ENCODE data around the gene SND1. TPM values are rescaled to one million over a fixed set of nuclear protein-coding genes. Genes with fewer than 3 reads are reported as not detected.

SND1 gene
- total RNA-seq, 1 experiment from 2014 or later, result 172 TPM

- Histone ChIP-seq H3K4me3 (no peak overlapping the region), H3K4me1 (replicated peaks) (no peaks in the 10 kb centered on the region; the same call in 1 of the 2 replicates), H3K36me3 (peaks cover 14% of the 10 kb centered on the region), H3K27ac (no peak overlapping the region), H3K27me3 (replicated peaks) (no peaks in the 10 kb centered on the region), H3K9me3 (replicated peaks) (no peaks in the 10 kb centered on the region)
- no peak for DNase-seq (ENCODE audit: low read depth in 1 of 2, low spot score in 2 of 2)
These were observed 422.3 kb downstream of the SND1 start for GRCh38 chr7:128074336-128074735.

- no peaks in the 10 kb centered on the region for H3K9me3 ChIP-seq (replicated peaks)
- H3K36me3 ChIP-seq, result peaks cover 17% of the 10 kb centered on the region
- no peak for DNase-seq (ENCODE audit: low read depth in 1 of 2, low spot score in 2 of 2)
- no peaks in the 10 kb centered on the region for H3K27me3 ChIP-seq (replicated peaks)
- H3K4me3 ChIP-seq, result no peak overlapping the region
- H3K27ac ChIP-seq, result no peak overlapping the region
- H3K4me1 ChIP-seq (replicated peaks), result no peaks in the 10 kb centered on the region; the same call in 1 of the 2 replicates
These were observed 422.7 kb downstream of the SND1 start for GRCh38 chr7:128074736-128075135.

- Histone ChIP-seq H3K4me3 (no peak overlapping the region), H3K27ac (no peak overlapping the region), H3K9me3 (replicated peaks) (no peaks in the 10 kb centered on the region), H3K4me1 (replicated peaks) (no peaks in the 10 kb centered on the region; the same call in 1 of the 2 replicates), H3K36me3 (peaks cover 19% of the 10 kb centered on the region), H3K27me3 (replicated peaks) (no peaks in the 10 kb centered on the region)
- no peak for DNase-seq (ENCODE audit: low read depth in 1 of 2, low spot score in 2 of 2)
These were observed 423.5 kb downstream of the SND1 start for GRCh38 chr7:128075242-128076095.

GRCh38 chr7:128076196-128076795 is 424.3 kb downstream of the SND1 start:
- Histone ChIP-seq H3K9me3 (replicated peaks) (no peaks in the 10 kb centered on the region), H3K27me3 (replicated peaks) (no peaks in the 10 kb centered on the region), H3K4me3 (no peak overlapping the region), H3K4me1 (replicated peaks) (no peaks in the 10 kb centered on the region; the same call in 1 of the 2 replicates), H3K27ac (no peak overlapping the region), H3K36me3 (peaks cover 22% of the 10 kb centered on the region)
- DNase-seq (ENCODE audit: low read depth in 1 of 2, low spot score in 2 of 2), result no peak

GRCh38 chr7:128076796-128077271 is 424.8 kb downstream of the SND1 start:
- Histone ChIP-seq H3K4me3 (no peak overlapping the region), H3K4me1 (replicated peaks) (no peaks in the 10 kb centered on the region; the same call in 1 of the 2 replicates), H3K27ac (no peak overlapping the region), H3K27me3 (replicated peaks) (no peaks in the 10 kb centered on the region), H3K9me3 (replicated peaks) (no peaks in the 10 kb centered on the region), H3K36me3 (peaks cover 27% of the 10 kb centered on the region)
- no peak for DNase-seq (ENCODE audit: low read depth in 1 of 2, low spot score in 2 of 2)

GRCh38 chr7:128078309-128078708 is 426.3 kb downstream of the SND1 start:
- Histone ChIP-seq H3K27me3 (replicated peaks) (no peaks in the 10 kb centered on the region), H3K27ac (no peak overlapping the region), H3K36me3 (peaks cover 38% of the 10 kb centered on the region), H3K4me3 (no peak overlapping the region), H3K4me1 (replicated peaks) (no peaks in the 10 kb centered on the region; the same call in 1 of the 2 replicates), H3K9me3 (replicated peaks) (no peaks in the 10 kb centered on the region)
- no peak for DNase-seq (ENCODE audit: low read depth in 1 of 2, low spot score in 2 of 2)

GRCh38 chr7:128080169-128080568 is 428.2 kb downstream of the SND1 start:
- H3K4me1 ChIP-seq (replicated peaks), result no peaks in the 10 kb centered on the region
- no peak overlapping the region for H3K27ac ChIP-seq
- H3K27me3 ChIP-seq (replicated peaks), result no peaks in the 10 kb centered on the region
- H3K4me3 ChIP-seq, result no peak overlapping the region
- no peak for DNase-seq (ENCODE audit: low read depth in 1 of 2, low spot score in 2 of 2)
- peaks cover 48% of the 10 kb centered on the region for H3K36me3 ChIP-seq
- H3K9me3 ChIP-seq (replicated peaks), result no peaks in the 10 kb centered on the region

GRCh38 chr7:128081351-128081750 is 429.4 kb downstream of the SND1 start:
- Histone ChIP-seq H3K4me1 (replicated peaks) (no peaks in the 10 kb centered on the region), H3K36me3 (peaks cover 54% of the 10 kb centered on the region), H3K27ac (no peak overlapping the region), H3K9me3 (replicated peaks) (no peaks in the 10 kb centered on the region), H3K4me3 (no peak overlapping the region), H3K27me3 (replicated peaks) (no peaks in the 10 kb centered on the region)
- DNase-seq (ENCODE audit: low read depth in 1 of 2, low spot score in 2 of 2), result no peak

GRCh38 chr7:128081808-128082207 is 429.8 kb downstream of the SND1 start:
- DNase-seq (ENCODE audit: low read depth in 1 of 2, low spot score in 2 of 2), result no peak
- no peak overlapping the region for H3K4me3 ChIP-seq
- no peaks in the 10 kb centered on the region for H3K9me3 ChIP-seq (replicated peaks)
- H3K27me3 ChIP-seq (replicated peaks), result no peaks in the 10 kb centered on the region
- H3K27ac ChIP-seq, result no peak overlapping the region
- H3K36me3 ChIP-seq, result peaks cover 55% of the 10 kb centered on the region
- no peaks in the 10 kb centered on the region for H3K4me1 ChIP-seq (replicated peaks)

- DNase-seq (ENCODE audit: low read depth in 1 of 2, low spot score in 2 of 2), result no peak
- H3K36me3 ChIP-seq, result peaks cover 60% of the 10 kb centered on the region
- no peaks in the 10 kb centered on the region for H3K27me3 ChIP-seq (replicated peaks)
- H3K4me1 ChIP-seq (replicated peaks), result no peaks in the 10 kb centered on the region
- no peaks in the 10 kb centered on the region for H3K9me3 ChIP-seq (replicated peaks)
- H3K27ac ChIP-seq, result no peak overlapping the region
- H3K4me3 ChIP-seq, result no peak overlapping the region
These were observed 430.4 kb downstream of the SND1 start for GRCh38 chr7:128082431-128082830.

GRCh38 chr7:128084896-128085608 is 433.1 kb downstream of the SND1 start:
- H3K4me1 ChIP-seq (replicated peaks), result no peaks in the 10 kb centered on the region
- no peak overlapping the region for H3K27ac ChIP-seq
- H3K27me3 ChIP-seq (replicated peaks), result no peaks in the 10 kb centered on the region
- no peak for DNase-seq (ENCODE audit: low read depth in 1 of 2, low spot score in 2 of 2)
- H3K9me3 ChIP-seq (replicated peaks), result no peaks in the 10 kb centered on the region
- H3K36me3 ChIP-seq, result peaks cover 66% of the 10 kb centered on the region
- H3K4me3 ChIP-seq, result no peak overlapping the region

GRCh38 chr7:128090492-128090891 is 438.5 kb downstream of the SND1 start:
- Histone ChIP-seq H3K27me3 (replicated peaks) (no peaks in the 10 kb centered on the region), H3K27ac (no peak overlapping the region), H3K4me3 (no peak overlapping the region), H3K4me1 (replicated peaks) (no peaks in the 10 kb centered on the region), H3K36me3 (peaks cover 47% of the 10 kb centered on the region), H3K9me3 (replicated peaks) (no peaks in the 10 kb centered on the region)
- DNase-seq (ENCODE audit: low read depth in 1 of 2, low spot score in 2 of 2), result no peak

- no peak for DNase-seq (ENCODE audit: low read depth in 1 of 2, low spot score in 2 of 2)
- no peak overlapping the region for H3K27ac ChIP-seq
- peaks cover 47% of the 10 kb centered on the region for H3K36me3 ChIP-seq
- H3K4me1 ChIP-seq (replicated peaks), result no peaks in the 10 kb centered on the region
- no peaks in the 10 kb centered on the region for H3K9me3 ChIP-seq (replicated peaks)
- no peaks in the 10 kb centered on the region for H3K27me3 ChIP-seq (replicated peaks)
- no peak overlapping the region for H3K4me3 ChIP-seq
These were observed 439.1 kb downstream of the SND1 start for GRCh38 chr7:128091106-128091505.

GRCh38 chr7:128092221-128092620 is 440.2 kb downstream of the SND1 start:
- no peak overlapping the region for H3K27ac ChIP-seq
- no peaks in the 10 kb centered on the region for H3K27me3 ChIP-seq (replicated peaks)
- peaks cover 42% of the 10 kb centered on the region for H3K36me3 ChIP-seq
- no peak for DNase-seq (ENCODE audit: low read depth in 1 of 2, low spot score in 2 of 2)
- H3K4me1 ChIP-seq (replicated peaks), result no peaks in the 10 kb centered on the region
- H3K4me3 ChIP-seq, result no peak overlapping the region
- H3K9me3 ChIP-seq (replicated peaks), result no peaks in the 10 kb centered on the region
